Fibroblast of villous mesenchyme (primary cell): ENCODE data around the gene STIM1. TPM values are rescaled to one million over a fixed set of nuclear protein-coding genes. Genes with fewer than 3 reads are reported as not detected.
A peak's percentile ranks its signal among the peaks of the same experiment; 100 is the strongest.

Experiments used
- DNase-seq: peaks from one replicate; pipeline ENCODE4 v3.0.0-alpha.2; 2010; ENCODE audit warnings: low read depth
- H3K4me3 ChIP-seq: 2 replicates; pipeline ENCODE4 v1.5.1; 2011; ENCODE audit warnings: low read depth, mild to moderate bottlenecking, low read length
- total RNA-seq: library from RNA; depleted of rRNA; stranded (reverse); fragments of >200 nt; gene quantifications from 2 replicates; pipeline ENCODE4 v1.2.3, GENCODE V29; 2012
- TF ChIP-seq, protein P1 (sequence below): IDR thresholded peaks from 2 replicates; pipeline ENCODE4 v1.5.1; 2012; ENCODE audit warnings: low read depth, mild to moderate bottlenecking, low read length; ENCODE audit not compliant: insufficient read depth

Gene STIM1
- total RNA-seq, 1 donor, result 36.7 TPM

DNA sequence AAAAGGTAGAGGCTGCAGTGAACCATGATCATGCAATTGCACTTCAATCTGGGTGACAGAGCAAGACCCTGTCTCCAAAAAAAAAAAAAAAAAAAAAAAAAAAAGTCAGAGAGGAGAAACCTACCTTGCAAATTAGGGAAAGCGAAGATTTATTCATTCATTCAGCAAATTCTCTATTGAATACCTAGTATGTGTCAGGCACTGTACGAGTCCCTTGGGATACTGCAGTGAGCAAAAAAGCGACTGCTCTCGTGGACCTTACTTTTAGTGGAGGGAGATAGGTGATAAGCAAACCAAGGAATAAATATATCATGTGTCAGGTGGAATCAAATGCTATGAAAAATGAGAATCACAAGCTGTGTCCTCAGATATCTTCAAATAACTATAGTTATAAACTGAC, 101.3 kb downstream of the STIM1 start:
- no peak overlapping the region for H3K4me3 ChIP-seq
- TF ChIP-seq, protein P1, sequence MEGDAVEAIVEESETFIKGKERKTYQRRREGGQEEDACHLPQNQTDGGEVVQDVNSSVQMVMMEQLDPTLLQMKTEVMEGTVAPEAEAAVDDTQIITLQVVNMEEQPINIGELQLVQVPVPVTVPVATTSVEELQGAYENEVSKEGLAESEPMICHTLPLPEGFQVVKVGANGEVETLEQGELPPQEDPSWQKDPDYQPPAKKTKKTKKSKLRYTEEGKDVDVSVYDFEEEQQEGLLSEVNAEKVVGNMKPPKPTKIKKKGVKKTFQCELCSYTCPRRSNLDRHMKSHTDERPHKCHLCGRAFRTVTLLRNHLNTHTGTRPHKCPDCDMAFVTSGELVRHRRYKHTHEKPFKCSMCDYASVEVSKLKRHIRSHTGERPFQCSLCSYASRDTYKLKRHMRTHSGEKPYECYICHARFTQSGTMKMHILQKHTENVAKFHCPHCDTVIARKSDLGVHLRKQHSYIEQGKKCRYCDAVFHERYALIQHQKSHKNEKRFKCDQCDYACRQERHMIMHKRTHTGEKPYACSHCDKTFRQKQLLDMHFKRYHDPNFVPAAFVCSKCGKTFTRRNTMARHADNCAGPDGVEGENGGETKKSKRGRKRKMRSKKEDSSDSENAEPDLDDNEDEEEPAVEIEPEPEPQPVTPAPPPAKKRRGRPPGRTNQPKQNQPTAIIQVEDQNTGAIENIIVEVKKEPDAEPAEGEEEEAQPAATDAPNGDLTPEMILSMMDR, result no peak
- no peak for DNase-seq

DNA sequence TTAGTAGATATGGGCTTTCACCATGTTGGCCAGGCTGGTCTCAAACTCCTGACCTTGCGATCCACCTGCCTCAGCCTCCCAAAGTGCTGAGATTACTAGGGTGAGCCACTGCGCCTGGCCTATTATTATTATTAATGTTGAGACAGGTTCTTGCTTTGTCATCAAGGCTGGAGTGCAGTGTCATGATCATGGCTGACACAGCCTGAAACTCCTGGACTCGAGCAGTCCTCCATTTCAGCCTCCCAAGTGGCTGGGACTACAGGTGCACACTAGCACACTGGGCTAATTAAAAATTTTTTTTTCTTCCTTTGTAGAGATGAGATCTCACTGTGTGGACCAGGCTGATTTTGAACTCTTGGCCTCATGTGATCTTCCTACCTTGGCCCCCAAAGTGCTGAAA, 102.0 kb downstream of the STIM1 start:
- no peak for DNase-seq
- TF ChIP-seq, protein P1, result no peak
- H3K4me3 ChIP-seq, result no peak overlapping the region

DNA sequence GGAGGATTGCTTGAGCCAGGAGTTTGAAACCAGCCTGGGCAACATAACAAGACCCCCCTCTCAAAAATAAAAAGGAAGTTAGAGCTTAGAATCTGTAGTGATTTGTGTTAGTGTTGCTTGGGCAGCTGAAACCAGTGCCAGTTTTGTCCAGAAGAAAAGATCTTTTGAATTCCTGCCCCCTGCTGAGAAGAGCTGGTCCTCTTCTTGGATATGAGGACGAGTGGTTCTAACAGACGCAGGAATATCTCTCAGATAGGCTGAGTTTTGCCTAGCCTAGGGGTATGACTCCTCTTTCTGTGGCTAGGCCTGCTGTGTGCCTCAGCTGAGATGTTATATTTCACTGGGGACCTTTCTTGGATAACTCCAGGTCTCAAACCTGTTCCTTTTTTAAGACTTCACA, 102.8 kb downstream of the STIM1 start:
- DNase-seq, result no peak
- H3K4me3 ChIP-seq, result no peak overlapping the region
- TF ChIP-seq, protein P1, result no peak

DNA sequence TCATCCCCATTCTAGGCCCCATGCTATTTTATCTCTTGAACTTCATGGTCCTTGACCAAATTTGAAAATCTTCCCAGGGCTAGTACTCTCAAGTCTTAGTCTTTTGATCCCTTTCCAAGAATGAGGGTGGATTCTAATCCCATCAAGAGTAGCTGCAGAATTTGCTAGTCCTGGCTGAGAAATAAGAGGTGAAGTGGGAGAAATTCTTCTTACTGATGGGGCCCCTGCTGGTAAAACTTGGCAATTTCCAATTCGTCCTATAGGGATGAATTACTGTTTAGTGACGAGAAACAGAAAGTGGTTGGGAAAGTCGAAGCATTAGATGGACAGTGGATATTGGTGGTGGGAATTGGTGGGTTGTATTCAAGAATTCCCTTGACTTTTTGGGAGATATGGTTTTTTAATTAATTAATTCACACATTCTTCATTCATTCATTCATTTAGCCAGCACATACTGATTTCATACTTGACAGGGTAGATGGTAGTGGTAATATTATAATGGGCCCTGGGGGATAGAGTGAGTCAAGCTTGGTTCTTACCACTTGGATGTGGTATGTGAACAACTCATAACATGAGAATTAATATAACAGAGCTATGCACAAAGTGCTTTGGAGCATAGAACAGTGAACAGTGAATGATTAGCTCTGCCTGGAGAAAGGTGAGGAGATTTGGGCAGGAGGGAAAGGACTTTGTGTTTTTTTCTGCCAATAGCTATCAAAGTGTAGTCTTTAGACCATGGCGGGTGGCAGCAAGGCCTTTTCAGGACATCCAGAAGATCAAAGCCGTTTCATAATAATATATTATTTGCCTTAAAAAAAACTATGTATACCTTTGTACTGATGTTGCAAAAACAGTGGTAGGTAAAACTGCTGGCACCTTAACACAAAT, 103.8 kb downstream of the STIM1 start:
- H3K4me3 ChIP-seq, result no peak overlapping the region
- TF ChIP-seq, protein P1, result peak; percentile 39
- peak; percentile 45 for DNase-seq

DNA sequence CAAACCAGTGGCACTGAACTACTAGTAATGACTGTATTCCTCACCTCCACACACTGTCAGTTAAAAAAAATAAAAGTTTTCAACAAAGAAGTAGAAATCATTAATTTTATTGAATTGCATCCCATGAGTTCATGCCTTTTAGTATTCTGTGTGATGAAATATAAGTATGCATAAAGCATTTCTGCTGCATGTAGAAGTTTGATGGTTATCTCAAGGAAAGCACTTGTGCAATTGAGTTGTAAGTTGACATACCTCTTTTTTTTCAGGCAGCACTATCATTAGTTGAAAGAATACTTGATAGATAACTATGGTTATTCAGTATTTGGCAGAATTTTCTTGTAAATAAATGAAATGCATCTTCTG, 104.4 kb downstream of the STIM1 start:
- DNase-seq, result peak; percentile 62
- H3K4me3 ChIP-seq, result no peak overlapping the region
- TF ChIP-seq, protein P1, result no peak

DNA sequence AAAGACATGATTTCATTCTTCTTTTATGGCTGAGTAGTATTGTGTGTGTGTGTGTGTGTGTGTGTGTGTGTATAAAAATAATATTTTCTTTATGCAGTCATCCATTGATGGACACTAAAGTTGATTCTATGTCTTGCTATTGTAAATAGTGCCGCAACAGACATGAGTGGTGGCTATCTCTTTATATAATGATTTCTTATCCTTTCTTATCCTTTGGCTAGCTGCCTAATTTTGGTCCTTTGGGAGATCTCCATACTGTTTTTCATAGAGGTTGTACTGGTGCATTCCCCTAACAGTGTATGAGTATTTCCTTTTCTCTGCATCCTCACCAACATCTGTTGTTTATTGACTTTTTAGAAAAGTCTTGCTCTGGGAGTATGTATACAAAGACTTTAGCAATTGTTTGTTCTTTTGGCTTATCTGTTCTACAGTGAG, 107.0 kb downstream of the STIM1 start:
- TF ChIP-seq, protein P1, result no peak
- DNase-seq, result peak; percentile 74
- no peak overlapping the region for H3K4me3 ChIP-seq
